Coronary artery (tissue), 2 donors: ENCODE measurements around the gene GHDC.
"Not testable (repeated sequence)": the region's sequence is repeated elsewhere in the genome, so short reads cannot be mapped to it uniquely, and the experiment has no call there.

ENCODE experiments used
- DNase-seq: peaks from one replicate; pipeline ENCODE4 v3.0.0-alpha.2; 2017; ENCODE audit warnings: low spot score
- H3K27ac ChIP-seq, 2 donors: fragments of 200-600 bp; sonication (generic); one replicate each; pipeline ENCODE4 v1.5.1; 2016 to 2019
- H3K4me3 ChIP-seq: fragments of 200-600 bp; sonication (generic); 2 replicates; pipeline ENCODE4 v1.5.1; 2016; ENCODE audit warnings: mild to moderate bottlenecking, moderate library complexity
- TF ChIP-seq, protein P1 (sequence below): fragments of 200-600 bp; sonication (generic); IDR thresholded peaks from one replicate; pipeline ENCODE4 v1.5.1; 2019; ENCODE audit warnings: antibody characterized with exemption

Gene GHDC

DNA sequence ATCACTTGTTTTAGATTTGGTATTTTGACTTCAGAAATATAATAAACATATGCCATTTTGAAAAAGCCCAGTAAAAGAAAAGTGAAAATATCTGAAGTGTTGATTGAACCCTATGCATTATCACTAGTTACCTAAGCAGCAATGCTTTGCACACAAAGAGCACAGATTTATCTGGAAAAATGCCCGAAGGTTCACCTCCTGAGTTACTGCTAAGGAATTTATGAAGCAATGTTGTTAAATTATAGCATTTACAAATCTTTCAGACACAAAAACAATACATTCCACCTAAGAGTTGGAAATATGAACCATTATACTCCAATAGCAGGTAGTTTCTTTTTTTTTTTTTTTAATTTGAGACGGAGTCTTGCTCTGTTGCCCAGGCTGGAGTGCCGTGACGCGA lies 38.9 kb upstream of the GHDC start:
- no peak for DNase-seq
- Histone ChIP-seq H3K27ac (no peak overlapping the region), H3K4me3 (no peak overlapping the region)
- TF ChIP-seq, protein P1, sequence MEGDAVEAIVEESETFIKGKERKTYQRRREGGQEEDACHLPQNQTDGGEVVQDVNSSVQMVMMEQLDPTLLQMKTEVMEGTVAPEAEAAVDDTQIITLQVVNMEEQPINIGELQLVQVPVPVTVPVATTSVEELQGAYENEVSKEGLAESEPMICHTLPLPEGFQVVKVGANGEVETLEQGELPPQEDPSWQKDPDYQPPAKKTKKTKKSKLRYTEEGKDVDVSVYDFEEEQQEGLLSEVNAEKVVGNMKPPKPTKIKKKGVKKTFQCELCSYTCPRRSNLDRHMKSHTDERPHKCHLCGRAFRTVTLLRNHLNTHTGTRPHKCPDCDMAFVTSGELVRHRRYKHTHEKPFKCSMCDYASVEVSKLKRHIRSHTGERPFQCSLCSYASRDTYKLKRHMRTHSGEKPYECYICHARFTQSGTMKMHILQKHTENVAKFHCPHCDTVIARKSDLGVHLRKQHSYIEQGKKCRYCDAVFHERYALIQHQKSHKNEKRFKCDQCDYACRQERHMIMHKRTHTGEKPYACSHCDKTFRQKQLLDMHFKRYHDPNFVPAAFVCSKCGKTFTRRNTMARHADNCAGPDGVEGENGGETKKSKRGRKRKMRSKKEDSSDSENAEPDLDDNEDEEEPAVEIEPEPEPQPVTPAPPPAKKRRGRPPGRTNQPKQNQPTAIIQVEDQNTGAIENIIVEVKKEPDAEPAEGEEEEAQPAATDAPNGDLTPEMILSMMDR = no peak

- TF ChIP-seq, protein P1 = no peak
- no peak overlapping the region for H3K4me3 ChIP-seq
- DNase-seq = no peak
Observed at GRCh38 chr17:42230225-42230624, 35.9 kb upstream of the GHDC start.

GRCh38 chr17:42227849-42228700 lies 33.8 kb upstream of the GHDC start:
- no peak for DNase-seq
- no peak overlapping the region for H3K4me3 ChIP-seq
- peak overlapping the region in 1 of 2 donors; percentile 31 for H3K27ac ChIP-seq
- TF ChIP-seq, protein P1 = no peak

More at GRCh38 chr17:42230225-42230624, 35.9 kb upstream of the GHDC start:
- H3K27ac ChIP-seq = no peak overlapping the region

DNA sequence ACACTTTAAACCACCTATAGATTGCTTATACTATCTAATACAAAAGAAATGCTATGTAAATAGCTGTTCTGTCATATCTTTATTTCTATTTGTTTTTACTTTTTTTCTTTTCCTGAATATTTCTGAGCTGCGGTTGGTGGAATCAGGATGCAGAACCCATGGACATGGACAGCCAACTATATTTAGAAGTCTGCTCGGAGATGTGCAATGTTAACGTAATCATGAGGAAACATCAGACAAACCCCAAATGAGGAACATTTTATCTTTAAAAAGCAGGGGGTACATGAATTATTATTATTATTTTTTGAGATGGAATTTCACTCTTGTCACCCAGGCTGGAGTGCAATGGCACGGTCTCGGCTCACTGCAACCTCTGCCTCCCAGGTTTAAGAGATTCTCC lies 31.4 kb upstream of the GHDC start:
- DNase-seq = no peak

DNA sequence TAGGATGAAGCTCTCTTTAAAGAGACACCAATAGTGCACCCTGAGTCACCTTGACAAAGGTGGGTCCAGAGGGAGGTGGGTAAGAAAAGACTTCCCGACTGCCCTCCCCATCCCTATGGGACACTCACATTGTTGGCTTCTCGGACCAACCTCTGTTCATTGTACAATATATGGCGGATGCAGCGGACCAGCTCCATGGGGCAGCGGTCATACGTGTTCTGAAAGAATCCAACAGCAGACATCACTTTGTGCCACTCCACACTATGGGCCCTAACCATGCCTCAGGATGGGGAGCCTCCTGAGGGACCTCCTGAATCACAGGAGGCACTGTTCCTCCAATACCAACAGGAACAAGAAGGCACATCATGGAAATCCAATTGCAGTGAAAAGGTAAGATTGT lies 30.4 kb upstream of the GHDC start:
- H3K27ac ChIP-seq = no peak overlapping the region
- no peak overlapping the region for H3K4me3 ChIP-seq
- TF ChIP-seq, protein P1 = no peak
- DNase-seq = no peak

More for the DNA sequence above, 31.4 kb upstream of the GHDC start:
- TF ChIP-seq, protein P1 = no peak
- Histone ChIP-seq H3K27ac (no peak overlapping the region), H3K4me3 (no peak overlapping the region)

- DNase-seq = no peak
Observed at GRCh38 chr17:42221886-42222745, 27.8 kb upstream of the GHDC start.

DNA sequence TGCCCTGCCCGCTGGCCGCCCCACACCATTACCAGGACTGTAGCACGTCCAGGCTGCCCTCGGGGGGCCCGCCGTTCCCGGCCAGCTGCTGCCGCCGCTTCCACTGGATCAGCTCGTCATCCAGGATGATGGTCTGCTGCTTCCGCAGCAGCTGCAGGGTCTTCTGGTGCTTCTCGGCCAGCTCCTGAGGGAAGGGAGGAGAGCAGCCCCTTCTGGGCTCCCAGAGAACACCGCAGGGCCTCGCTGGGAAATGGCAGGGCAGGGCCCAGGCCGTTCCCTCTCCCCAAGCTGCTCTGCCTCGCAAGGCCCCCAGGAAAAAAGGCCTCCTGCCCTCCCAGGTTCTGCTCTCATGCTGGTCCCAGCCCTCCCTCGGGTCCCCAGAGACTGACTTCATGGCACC lies 25.0 kb upstream of the GHDC start:
- H3K27ac ChIP-seq, H3K4me3 ChIP-seq, DNase-seq: not testable (repeated sequence)

More at GRCh38 chr17:42221886-42222745, 27.8 kb upstream of the GHDC start:
- TF ChIP-seq, protein P1 = no peak
- Histone ChIP-seq H3K4me3 (no peak overlapping the region), H3K27ac (no peak overlapping the region)
